HEK293 (cell line): Measurements from ENCODE around the gene VPREB3.

Experiments used
- CTCF ChIA-PET: fragments of 350-600 bp; formaldehyde crosslinking; extraction: SDS; loops from one replicate; lab custom pipeline; 2021; ENCODE audit warnings: antibody characterized with exemption; lab: Yijun Ruan, JAX
- POLR2A ChIA-PET: fragments of 300-600 bp; formaldehyde crosslinking; extraction: SDS; loops from one replicate; lab custom pipeline; 2020; ENCODE audit warnings: antibody characterized with exemption, inconsistent platforms; lab: Yijun Ruan, JAX
- H3K27ac ChIP-seq: fragments of 200-500 bp; sonication (Bioruptor generic); 2 replicates; pipeline ENCODE4 v1.5.1; 2014; ENCODE audit warnings: low read depth, low read length, control low read depth, inconsistent platforms; ENCODE audit errors: extremely low read depth
- H3K36me3 ChIP-seq, 2 experiments: fragments of 200-500 bp in 1 of 2; sonication (Bioruptor generic) in 1 of 2; 1 replicate in 1 of 2; 2 replicates in 1 of 2; pipeline ENCODE4 v1.5.1; 2014 to 2017; ENCODE audit warnings: inconsistent platforms in 2 of 2, low read length in 2 of 2; ENCODE audit not compliant: control insufficient read depth in 2 of 2, insufficient read depth in 1 of 2
- H3K4me1 ChIP-seq: fragments of 200-500 bp; sonication (Bioruptor generic); 2 replicates; pipeline ENCODE4 v1.5.1; 2014; ENCODE audit warnings: mild to moderate bottlenecking, low read length, inconsistent platforms; ENCODE audit not compliant: control insufficient read depth, insufficient read depth
- H3K4me3 ChIP-seq: 2 replicates; pipeline ENCODE4 v1.5.1; 2011; ENCODE audit warnings: low read depth, mild to moderate bottlenecking, control low read depth, low read length, moderate library complexity
- H3K9me3 ChIP-seq: fragments of 200-500 bp; sonication (Bioruptor generic); 2 replicates; pipeline ENCODE4 v1.5.1; 2014; ENCODE audit warnings: low read depth, low read length, inconsistent platforms; ENCODE audit not compliant: control insufficient read depth, insufficient read depth
- BCL11B ChIP-seq: fragments of 450-650 bp; formaldehyde crosslinking; IDR thresholded peaks from 2 replicates; pipeline ENCODE4 v1.5.1; 2016; ENCODE audit warnings: low read depth, missing biosample characterization, missing genetic modification characterization
- GFI1B ChIP-seq: fragments of 450-650 bp; formaldehyde crosslinking; IDR thresholded peaks from 2 replicates; pipeline ENCODE4 v1.5.1; 2016; ENCODE audit warnings: missing biosample characterization, missing genetic modification characterization
- HOXC10 ChIP-seq: sonication (generic); formaldehyde crosslinking; IDR thresholded peaks from 2 replicates; pipeline ENCODE4 v1.8.1; 2023; ENCODE audit warnings: mild to moderate bottlenecking, missing genetic modification reagents
- IKZF3 ChIP-seq: fragments of 450-650 bp; IDR thresholded peaks from 2 replicates; pipeline ENCODE4 v1.5.0; 2018; ENCODE audit warnings: missing biosample characterization, mild to moderate bottlenecking, missing genetic modification characterization, moderate library complexity
- KLF16 ChIP-seq: fragments of 450-650 bp; formaldehyde crosslinking; IDR thresholded peaks from 2 replicates; pipeline ENCODE4 v1.5.1; 2017; ENCODE audit warnings: missing biosample characterization, missing genetic modification characterization
- MYNN ChIP-seq: fragments of 450-650 bp; formaldehyde crosslinking; IDR thresholded peaks from 2 replicates; pipeline ENCODE4 v1.5.1; 2016; ENCODE audit warnings: missing biosample characterization, missing genetic modification characterization, borderline replicate concordance
- MZF1 ChIP-seq: fragments of 450-650 bp; formaldehyde crosslinking; IDR thresholded peaks from 2 replicates; pipeline ENCODE4 v1.5.1; 2017; ENCODE audit warnings: missing biosample characterization, missing genetic modification characterization, borderline replicate concordance
- SCRT2 ChIP-seq: fragments of 450-650 bp; formaldehyde crosslinking; IDR thresholded peaks from 2 replicates; pipeline ENCODE4 v1.5.1; 2016; ENCODE audit warnings: missing biosample characterization, missing genetic modification characterization
- WT1 ChIP-seq: fragments of 450-650 bp; formaldehyde crosslinking; IDR thresholded peaks from 2 replicates; pipeline ENCODE4 v1.5.1; 2016; ENCODE audit warnings: missing biosample characterization, missing genetic modification characterization
- ZBTB1 ChIP-seq: fragments of 450-650 bp; formaldehyde crosslinking; IDR thresholded peaks from 2 replicates; pipeline ENCODE4 v1.5.1; 2016; ENCODE audit warnings: missing biosample characterization, missing genetic modification characterization
- ZNF10 ChIP-seq: fragments of 450-650 bp; formaldehyde crosslinking; IDR thresholded peaks from 2 replicates; pipeline ENCODE4 v1.5.1; 2017; ENCODE audit warnings: missing biosample characterization, missing genetic modification characterization
- ZNF140 ChIP-seq: fragments of 450-650 bp; formaldehyde crosslinking; IDR thresholded peaks from 2 replicates; pipeline ENCODE4 v1.5.1; 2016; ENCODE audit warnings: missing biosample characterization, missing genetic modification characterization
- ZNF155 ChIP-seq: fragments of 450-650 bp; formaldehyde crosslinking; IDR thresholded peaks from 2 replicates; pipeline ENCODE4 v1.5.1; 2016; ENCODE audit warnings: missing biosample characterization, missing genetic modification characterization
- ZNF335 ChIP-seq: fragments of 450-650 bp; formaldehyde crosslinking; conservative IDR thresholded peaks from 2 replicates; pipeline ENCODE4 v1.5.1; 2016; ENCODE audit warnings: missing biosample characterization, missing genetic modification characterization
- ZNF341 ChIP-seq: fragments of 450-650 bp; formaldehyde crosslinking; IDR thresholded peaks from 2 replicates; pipeline ENCODE4; 2016; ENCODE audit warnings: low read depth, missing biosample characterization, missing genetic modification characterization
- ZNF354C ChIP-seq: fragments of 450-650 bp; formaldehyde crosslinking; IDR thresholded peaks from 2 replicates; pipeline ENCODE4 v1.5.1; 2016; ENCODE audit warnings: missing biosample characterization, missing genetic modification characterization, low read depth, borderline replicate concordance
- ZNF404 ChIP-seq: fragments of 450-650 bp; formaldehyde crosslinking; IDR thresholded peaks from 2 replicates; pipeline ENCODE4 v1.5.1; 2017; ENCODE audit warnings: missing biosample characterization, missing genetic modification characterization
- ZNF426 ChIP-seq: fragments of 450-650 bp; formaldehyde crosslinking; IDR thresholded peaks from 2 replicates; pipeline ENCODE4 v1.5.1; 2017; ENCODE audit warnings: missing biosample characterization, missing genetic modification characterization, mild to moderate bottlenecking, inconsistent platforms, moderate library complexity
- ZNF529 ChIP-seq: fragments of 450-650 bp; formaldehyde crosslinking; IDR thresholded peaks from 2 replicates; pipeline ENCODE4 v1.5.1; 2017; ENCODE audit warnings: missing genetic modification characterization, missing biosample characterization; ENCODE audit not compliant: insufficient replicate concordance
- ZNF558 ChIP-seq: fragments of 450-650 bp; formaldehyde crosslinking; IDR thresholded peaks from 2 replicates; pipeline ENCODE4 v1.5.1; 2016; ENCODE audit warnings: missing biosample characterization, missing genetic modification characterization
- ZNF654 ChIP-seq: fragments of 450-650 bp; formaldehyde crosslinking; IDR thresholded peaks from 2 replicates; pipeline ENCODE4 v1.5.1; 2016; ENCODE audit warnings: low read depth, missing biosample characterization, missing genetic modification characterization
- ZNF692 ChIP-seq: fragments of 450-650 bp; formaldehyde crosslinking; IDR thresholded peaks from 2 replicates; pipeline ENCODE4 v1.5.1; 2016; ENCODE audit warnings: missing biosample characterization, missing genetic modification characterization
- ZNF701 ChIP-seq: fragments of 450-650 bp; formaldehyde crosslinking; IDR thresholded peaks from 2 replicates; pipeline ENCODE4 v1.5.1; 2016; ENCODE audit warnings: missing biosample characterization, missing genetic modification characterization
- TF ChIP-seq, protein P1 (sequence below): fragments of 450-650 bp; formaldehyde crosslinking; IDR thresholded peaks from 2 replicates; pipeline ENCODE4 v1.5.1; 2016; ENCODE audit warnings: missing biosample characterization, missing genetic modification characterization

The VPREB3 gene

DNA sequence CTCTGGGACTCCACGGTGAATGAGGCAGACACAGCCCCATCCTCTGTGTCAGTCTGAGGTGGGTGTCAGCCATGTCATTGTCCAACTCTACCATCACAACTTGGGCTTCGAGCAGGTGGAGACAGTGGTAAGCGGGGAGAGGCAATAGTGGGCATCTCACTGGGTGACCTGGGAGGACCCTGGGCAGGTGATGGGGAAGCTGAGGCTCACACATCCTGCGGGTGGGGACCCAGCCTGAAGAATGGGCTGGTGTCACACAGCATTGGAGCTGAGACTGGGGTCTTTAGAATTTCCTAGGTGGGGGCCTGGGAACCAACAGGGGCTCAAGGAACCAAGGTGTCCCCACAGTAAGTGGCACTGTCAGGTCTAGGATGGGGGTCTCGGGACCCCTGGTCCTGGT lies 25.5 kb upstream of the VPREB3 start (continued):
- TF ChIP-seq ZNF155 (no peak), BCL11B (tag by site-specific recombination) (no peak), ZNF692 (tag by site-specific recombination) (no peak), SCRT2 (no peak), ZNF701 (tag by site-specific recombination) (no peak), KLF16 (tag by site-specific recombination) (no peak)
- TF ChIP-seq, protein P1, sequence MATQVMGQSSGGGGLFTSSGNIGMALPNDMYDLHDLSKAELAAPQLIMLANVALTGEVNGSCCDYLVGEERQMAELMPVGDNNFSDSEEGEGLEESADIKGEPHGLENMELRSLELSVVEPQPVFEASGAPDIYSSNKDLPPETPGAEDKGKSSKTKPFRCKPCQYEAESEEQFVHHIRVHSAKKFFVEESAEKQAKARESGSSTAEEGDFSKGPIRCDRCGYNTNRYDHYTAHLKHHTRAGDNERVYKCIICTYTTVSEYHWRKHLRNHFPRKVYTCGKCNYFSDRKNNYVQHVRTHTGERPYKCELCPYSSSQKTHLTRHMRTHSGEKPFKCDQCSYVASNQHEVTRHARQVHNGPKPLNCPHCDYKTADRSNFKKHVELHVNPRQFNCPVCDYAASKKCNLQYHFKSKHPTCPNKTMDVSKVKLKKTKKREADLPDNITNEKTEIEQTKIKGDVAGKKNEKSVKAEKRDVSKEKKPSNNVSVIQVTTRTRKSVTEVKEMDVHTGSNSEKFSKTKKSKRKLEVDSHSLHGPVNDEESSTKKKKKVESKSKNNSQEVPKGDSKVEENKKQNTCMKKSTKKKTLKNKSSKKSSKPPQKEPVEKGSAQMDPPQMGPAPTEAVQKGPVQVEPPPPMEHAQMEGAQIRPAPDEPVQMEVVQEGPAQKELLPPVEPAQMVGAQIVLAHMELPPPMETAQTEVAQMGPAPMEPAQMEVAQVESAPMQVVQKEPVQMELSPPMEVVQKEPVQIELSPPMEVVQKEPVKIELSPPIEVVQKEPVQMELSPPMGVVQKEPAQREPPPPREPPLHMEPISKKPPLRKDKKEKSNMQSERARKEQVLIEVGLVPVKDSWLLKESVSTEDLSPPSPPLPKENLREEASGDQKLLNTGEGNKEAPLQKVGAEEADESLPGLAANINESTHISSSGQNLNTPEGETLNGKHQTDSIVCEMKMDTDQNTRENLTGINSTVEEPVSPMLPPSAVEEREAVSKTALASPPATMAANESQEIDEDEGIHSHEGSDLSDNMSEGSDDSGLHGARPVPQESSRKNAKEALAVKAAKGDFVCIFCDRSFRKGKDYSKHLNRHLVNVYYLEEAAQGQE (tag by site-specific recombination) = no peak

GRCh38 chr22:23779083-23779482 lies 24.9 kb upstream of the VPREB3 start:
- ChIA-PET CTCF (interaction anchor here (0.7 kb wide), 1 partner anchor 93 kb away, joined by 3 read pairs; no protein-coding TSS in a partner anchor), POLR2A (no interaction called here)
- Histone ChIP-seq H3K4me1 (no peaks in the 10 kb centered on the region; the same call in 1 of the 2 replicates), H3K27ac (no peak overlapping the region)
- TF ChIP-seq GFI1B (tag by site-specific recombination) = no peak
- TF ChIP-seq ZBTB1 = no peak
- no peak for TF ChIP-seq ZNF654
- TF ChIP-seq ZNF10 (tag by site-specific recombination) = no peak
- no peak for TF ChIP-seq ZNF404 (tag by site-specific recombination)
- TF ChIP-seq HOXC10 (CRISPR knock-in tag) = no peak
- TF ChIP-seq IKZF3 (tag by site-specific recombination) = no peak
- TF ChIP-seq ZNF335 = no peak
- no peak for TF ChIP-seq MYNN (tag by site-specific recombination)
- no peak for TF ChIP-seq ZNF140 (tag by site-specific recombination)
- TF ChIP-seq, all 188 proteins: peak for 0
- Histone ChIP-seq H3K4me3 (no peak overlapping the region), H3K9me3 (no peaks in the 10 kb centered on the region), H3K36me3 (no peaks in the 10 kb centered on the region)

- Histone ChIP-seq H3K4me1 (no peaks in the 10 kb centered on the region; the same call in 1 of the 2 replicates), H3K27ac (no peak overlapping the region), H3K4me3 (no peak overlapping the region), H3K36me3 (no peaks in the 10 kb centered on the region), H3K9me3 (no peaks in the 10 kb centered on the region)
- TF ChIP-seq ZNF426 (tag by site-specific recombination) = no peak
- TF ChIP-seq ZNF558 (tag by site-specific recombination) = no peak
- no peak for TF ChIP-seq ZNF341 (tag by site-specific recombination)
- TF ChIP-seq ZNF354C = no peak
- TF ChIP-seq ZNF529 (tag by site-specific recombination) = no peak
- TF ChIP-seq WT1 (tag by site-specific recombination) = no peak
- TF ChIP-seq MZF1 = no peak
- POLR2A ChIA-PET = interaction anchor here (1.0 kb wide), 1 partner anchor 9 kb away, joined by 4 read pairs; no protein-coding TSS in a partner anchor
- CTCF ChIA-PET = interaction anchor here (0.7 to 1.1 kb wide), 2 partner anchors 71 to 94 kb away, joined by 3 to 4 read pairs; no protein-coding TSS in a partner anchor
Measured at GRCh38 chr22:23778577-23778900, 24.3 kb upstream of the VPREB3 start.
